GM21723 (cell line): ENCODE results near the gene PRM1.

ENCODE experiments used
- ATAC-seq: cut with Tn5 transposase; IDR thresholded peaks from one replicate; pipeline ENCODE4 v1.9.1; 2021; ENCODE audit warnings: mild to moderate bottlenecking, moderate library complexity; ENCODE audit not compliant: unreplicated experiment

The PRM1 gene

DNA sequence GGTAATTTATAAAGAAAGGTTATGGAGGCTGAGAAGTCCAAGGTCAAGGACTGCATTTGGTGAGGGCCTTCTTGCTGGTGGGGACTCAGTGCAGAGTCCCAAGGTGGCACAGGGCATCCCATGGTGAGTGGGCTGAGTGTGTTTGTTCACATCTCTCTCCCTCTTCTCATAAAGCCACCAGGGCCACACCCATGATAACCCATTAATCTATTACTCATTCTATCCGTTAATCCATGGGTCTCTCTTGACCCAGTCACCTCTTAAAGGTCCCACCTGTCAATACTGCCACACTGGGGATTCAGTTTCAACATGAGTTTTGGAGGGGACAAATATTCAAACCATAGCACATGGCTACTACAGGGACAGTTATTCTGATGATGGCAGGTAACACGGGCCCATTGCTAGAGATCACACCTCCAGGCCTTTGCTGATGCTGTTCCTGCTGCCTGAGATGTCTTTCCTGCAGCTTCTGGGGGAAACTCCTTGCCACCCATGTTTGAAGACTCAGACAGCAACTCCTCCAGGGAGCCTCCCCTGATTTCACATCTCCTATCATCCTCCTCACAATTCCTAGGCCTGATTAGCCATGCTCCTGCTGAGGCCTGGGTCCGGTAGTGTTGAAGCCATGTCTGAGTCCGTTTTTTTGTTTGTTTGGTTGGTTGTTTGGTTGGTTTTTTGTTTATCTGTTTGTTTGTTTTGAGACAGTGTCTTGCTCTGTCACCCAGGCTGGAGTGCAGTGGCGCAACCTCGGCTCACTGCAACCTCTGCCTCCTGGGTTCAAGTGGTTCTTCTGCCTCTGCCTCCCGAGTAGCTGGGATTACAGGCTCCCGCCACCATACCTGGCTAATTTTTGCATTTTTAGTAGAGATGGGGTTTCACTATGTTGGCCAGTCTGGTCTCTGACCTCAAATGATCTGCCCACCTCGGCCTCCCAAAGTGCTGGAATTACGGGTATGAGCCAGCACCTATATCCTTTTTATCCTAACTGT, 41.2 kb downstream of the PRM1 start:
- ATAC-seq = no peak

GRCh38 chr16:11238272-11239202, 42.6 kb downstream of the PRM1 start:
- no peak for ATAC-seq

GRCh38 chr16:11236461-11237254, 44.5 kb downstream of the PRM1 start:
- ATAC-seq = no peak

GRCh38 chr16:11235703-11235991, 45.5 kb downstream of the PRM1 start:
- no peak for ATAC-seq

DNA sequence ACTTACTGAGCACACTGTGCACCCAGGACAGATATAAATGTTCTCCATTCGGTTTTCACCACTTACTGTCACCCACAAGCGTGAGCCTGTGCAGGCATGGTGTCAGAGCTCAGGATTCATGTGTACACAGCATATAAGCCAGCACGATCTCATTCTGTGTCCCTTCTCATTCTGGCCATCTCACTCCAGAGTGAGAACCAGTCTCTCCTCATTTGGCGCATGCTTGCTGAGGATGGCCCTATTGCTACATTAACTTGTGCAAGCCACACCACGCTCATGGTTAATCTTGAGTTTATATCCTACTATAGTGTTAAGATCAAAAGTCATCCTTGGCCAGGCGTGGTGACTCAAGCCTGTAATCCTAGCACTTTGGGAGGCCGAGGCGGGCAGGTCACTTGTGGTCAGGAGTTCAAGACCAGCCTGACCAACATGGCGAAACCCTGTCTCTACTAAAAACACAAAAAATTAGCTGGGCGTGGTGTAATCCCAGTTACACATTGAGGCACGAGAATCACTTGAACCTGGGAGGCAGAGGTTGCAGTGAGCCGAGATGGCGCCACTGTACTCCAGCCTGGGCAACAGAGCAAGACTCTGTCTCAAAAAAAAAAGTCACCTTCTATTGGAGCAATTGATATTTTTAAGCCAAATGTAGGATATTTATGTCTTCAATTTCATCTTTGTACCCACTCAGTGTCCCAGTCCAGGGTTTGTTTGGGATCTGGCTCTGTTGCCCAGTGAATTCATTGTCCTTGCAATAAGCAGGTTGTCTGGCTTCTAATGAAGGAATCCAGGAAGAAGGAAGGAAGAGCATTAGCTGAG, 46.0 kb downstream of the PRM1 start:
- no peak for ATAC-seq

- ATAC-seq = no peak
Measured at GRCh38 chr16:11233727-11234376, 47.3 kb downstream of the PRM1 start.

GRCh38 chr16:11232852-11233726, 48.0 kb downstream of the PRM1 start:
- peak; percentile 76 for ATAC-seq

- ATAC-seq = no peak
Measured at GRCh38 chr16:11232302-11232851, 48.8 kb downstream of the PRM1 start.

DNA sequence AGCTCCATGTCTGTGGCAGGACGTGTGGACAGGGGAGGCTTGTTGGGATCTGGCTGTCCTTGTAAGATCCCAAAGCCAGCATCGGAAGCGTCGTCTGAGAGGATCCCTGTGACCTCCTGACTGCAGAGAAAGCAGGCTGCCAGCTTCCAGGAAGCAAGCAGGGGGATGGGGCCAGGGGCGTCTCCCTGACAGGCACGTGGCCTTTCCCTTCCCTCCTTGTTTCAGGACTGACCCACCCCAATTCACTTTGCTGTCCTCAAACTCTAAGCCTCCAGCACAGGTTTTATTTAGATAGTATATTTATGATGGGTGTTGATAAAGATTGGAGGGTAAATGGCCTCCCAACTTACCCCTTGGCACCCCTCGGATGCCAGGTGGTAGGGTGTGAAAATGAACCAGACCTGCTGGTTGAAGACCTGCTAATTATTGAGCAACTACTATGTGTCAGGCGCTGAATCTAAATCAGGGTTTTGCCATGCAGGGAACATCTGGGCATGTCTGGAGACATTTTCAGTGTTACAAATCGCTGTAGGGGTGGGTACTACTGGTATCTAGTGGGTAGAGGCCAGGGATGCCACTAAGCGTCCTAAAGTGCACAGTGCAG, 49.7 kb downstream of the PRM1 start:
- ATAC-seq = no peak
